ENCODE measurements around the gene ITLN2.
"Not testable (repeated sequence)": the region's sequence is repeated elsewhere in the genome, so short reads cannot be mapped to it uniquely, and the experiment has no call there.

ITLN2 gene

DNA sequence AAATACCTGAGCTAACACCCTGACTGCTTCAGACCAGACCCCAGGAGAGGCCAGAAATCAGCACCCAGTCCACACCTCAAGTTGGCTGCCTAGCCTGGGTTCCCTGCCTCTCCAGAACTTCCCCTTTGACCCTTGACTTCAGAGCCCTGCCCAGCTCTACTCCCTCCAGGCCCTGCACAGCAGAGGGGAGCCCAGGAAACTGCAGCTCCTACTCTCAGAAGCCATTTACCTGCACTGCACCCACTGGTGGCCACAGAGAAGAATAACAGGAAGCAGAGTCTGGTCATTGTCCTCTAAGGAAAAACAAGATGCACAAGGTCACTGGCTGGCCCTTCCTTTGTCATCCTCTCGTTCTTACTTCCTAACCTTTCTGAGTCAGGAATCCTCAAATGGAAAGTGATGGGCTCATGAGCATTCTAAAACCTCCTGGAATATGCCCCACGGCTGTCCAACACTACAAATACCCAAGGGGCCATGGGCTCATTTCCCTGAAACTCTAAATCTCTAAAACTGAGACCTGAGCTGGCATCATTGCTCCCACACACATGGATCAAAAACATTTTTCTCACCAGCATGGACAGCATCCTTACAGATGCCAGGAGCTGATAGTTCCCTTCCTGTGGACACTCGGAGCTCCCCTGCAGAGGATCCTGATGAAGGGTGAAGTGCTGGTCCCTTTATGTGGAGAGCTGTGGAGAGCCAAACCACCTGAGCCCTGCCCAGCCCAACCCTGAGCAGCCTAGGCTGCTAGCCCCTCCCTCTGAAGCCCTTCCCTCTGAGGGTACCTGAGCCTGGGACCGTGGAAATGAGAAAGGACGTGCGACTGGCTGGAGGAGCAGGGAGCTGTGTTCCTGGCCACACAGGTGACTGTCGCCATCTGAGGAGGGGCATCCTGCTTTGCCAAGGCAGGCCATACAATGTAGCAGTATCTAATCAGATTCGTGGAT is at the start of gene ITLN2:
TSS of gene ITLN2 (minus strand) at position 652 of the 947 bp plus-strand sequence. CDS start at position 584, 68 bp downstream.
- DNase-seq (ENCODE audit: low read depth), result no peak

DNA sequence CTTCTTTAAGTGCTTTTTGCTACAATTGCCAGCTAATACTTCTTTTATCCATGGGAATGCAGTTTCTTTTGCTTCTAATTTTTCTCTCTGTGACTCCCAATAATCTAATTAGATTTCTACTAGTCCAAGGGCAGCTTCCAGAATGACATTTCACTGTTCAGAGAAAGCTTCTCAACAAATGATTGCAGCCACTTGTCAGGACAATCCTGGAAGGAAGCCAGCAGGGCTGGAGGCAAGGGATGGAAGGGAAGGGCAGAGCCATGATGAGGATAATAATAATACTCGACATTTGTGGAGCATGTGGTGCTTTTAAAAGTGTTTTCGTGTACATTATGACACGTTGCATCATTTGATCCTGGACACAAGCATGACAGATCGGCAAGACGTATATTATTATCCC is 46.9 kb upstream of the ITLN2 start:
- no peak for DNase-seq (ENCODE audit: low read depth)

DNA sequence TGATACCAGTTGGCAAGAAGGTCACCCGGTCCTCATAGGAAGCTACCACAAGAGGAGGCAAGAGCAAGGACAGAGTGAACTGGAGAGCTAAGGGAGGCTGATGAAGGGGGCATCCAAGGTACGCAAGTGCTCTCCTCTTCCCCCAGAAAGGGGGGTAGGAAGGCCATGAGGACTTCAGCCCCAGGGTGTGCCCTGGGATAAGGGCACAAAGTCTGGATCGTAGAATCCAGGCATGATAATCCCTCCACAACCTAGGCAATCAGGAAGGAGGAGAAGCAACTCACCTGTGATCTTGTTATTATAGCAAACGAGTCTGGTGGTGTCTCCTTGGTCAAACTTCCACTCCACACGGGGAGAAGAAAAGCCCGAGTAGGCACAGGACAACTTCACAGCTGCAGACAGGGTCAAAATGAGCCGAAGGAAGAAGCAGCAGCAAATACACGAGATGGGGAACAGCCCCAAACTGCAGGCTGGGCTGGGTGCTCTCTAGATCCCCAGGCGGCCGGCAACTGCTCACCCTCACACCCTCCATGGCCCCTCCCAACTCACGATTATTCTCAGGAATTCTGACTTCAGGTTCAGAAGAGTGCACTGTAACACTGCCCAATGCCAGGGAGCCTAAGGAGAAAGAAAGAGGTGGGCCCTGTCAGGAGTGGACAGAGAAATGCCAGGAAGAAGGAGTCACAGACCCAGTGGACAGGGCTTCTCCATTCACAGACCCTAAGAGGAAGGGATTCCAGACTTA is 46.3 kb upstream of the ITLN2 start:
- DNase-seq (ENCODE audit: low read depth), result no peak

DNA sequence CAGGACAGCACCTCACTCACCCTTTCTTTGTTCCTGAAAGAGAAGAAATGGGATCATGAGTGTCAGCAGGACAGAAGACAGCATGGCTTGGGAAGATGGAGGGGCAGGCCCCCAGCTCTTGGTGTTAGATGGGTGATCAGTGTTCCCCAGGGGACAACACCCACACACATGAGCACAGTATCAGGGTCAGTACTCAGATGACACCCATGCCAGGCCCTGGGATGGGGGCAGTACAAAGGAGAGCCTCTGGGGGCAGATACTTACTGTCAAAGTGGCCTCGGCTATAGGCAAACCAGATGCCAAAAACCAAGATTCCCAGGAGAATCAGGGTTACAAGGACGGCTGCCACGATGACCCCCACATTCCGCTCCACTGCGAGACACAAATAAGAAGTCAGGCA is 44.8 kb upstream of the ITLN2 start:
- no peak for DNase-seq (ENCODE audit: low read depth)

DNA sequence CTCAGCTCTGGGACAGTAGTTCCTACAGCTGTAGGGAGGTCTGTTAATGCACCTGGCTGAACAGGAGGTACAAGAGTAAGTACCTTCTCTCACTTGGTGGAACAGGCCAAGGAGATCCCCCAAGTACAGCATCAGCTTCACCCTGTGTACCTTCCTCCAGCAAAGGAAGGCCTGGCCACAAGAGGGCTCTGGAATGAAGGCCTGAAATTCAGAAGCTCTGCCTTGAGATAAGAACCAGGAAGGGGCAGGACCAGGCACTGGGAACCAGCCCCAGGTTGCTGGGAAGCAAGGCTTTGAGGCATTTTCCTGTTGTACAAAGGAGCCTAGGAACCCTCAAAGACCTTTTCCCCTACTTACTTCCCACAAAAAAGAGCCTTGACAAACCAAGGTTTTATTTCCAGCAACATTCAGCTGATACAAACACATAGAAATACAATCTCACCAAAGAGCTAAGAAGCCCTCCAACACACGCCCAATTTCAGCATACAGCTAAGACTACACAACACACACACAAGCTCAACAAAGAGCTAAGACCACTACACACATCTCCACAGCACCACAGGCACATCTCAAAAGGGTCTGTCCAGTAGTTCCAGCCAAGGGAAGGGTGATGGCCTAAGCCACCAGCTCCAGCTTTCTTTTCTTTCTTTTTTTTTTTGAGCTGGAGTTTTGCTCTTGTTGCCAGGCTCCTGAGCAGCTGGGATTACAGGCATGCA is 42.9 kb upstream of the ITLN2 start:
- peak; percentile 37 for DNase-seq (ENCODE audit: low read depth)

DNA sequence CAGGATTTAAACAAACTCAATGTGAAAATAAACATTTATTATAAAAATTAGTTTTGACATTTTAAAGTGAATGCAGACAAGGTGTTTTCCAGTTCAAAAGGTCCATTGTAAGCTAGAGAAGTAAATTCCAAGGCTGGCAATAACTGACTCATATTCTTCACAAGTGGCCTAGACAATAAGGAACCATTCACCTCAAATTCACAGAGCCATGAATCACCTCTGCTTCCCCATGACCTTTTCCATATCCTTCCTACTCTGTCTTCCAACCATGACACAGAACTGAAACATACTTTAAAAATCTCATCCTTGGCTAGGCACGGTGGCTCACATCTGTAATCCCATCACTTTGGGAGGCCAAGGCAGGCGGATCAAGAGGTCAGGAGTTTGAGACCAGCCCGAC is 41.6 kb upstream of the ITLN2 start:
- no peak for DNase-seq (ENCODE audit: low read depth)

DNA sequence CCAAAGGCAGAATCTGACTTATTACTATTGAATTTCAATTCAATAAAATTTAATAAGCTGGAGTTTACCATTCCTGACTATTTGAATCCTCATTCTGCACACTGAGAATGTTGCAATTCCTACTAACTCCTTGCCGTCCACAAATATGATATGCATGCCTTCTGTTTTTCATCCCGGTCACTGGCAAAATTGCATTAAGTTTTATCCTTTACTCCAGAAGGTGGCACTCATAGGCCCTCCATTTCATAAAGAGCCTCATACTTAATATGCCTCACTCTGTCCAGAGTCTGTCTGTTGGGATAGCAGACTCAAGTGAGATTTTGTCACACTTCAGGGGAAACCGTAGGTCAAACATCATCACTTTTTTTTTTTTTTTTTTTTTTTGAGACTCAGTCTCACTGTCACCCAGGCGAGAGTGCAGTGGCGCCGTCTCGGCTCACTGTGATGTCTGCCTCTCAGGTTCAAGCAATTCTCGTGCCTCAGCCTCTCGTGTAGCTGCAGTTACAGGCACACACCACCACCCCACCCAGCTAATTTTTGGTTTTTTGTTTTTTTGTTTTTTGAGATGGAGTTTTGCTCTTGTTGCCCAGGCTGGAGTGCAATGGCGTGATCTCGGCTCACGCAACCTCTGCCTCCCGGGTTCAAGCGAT is 39.1 kb upstream of the ITLN2 start:
- DNase-seq (ENCODE audit: low read depth), result peak; percentile 51

DNA sequence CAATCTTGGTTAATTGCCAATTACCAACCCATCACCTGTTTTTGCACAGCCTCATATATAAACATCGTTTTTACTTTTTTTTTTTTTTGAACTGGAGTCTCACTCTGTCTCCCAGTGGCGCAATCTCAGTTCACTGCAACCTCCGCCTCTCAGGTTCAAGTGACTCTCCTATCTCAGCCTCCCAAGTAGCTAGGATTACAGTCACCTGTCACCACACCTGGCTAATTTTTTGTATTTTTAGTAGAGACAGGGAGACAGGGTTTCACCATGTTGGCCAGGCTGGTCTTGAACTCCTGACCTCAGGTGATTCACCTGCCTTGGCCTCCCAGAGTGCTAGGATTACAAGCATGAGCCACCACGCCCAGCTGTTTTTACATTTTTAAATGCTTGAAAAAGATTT is 37.4 kb upstream of the ITLN2 start:
- DNase-seq (ENCODE audit: low read depth), result not testable (repeated sequence)

DNA sequence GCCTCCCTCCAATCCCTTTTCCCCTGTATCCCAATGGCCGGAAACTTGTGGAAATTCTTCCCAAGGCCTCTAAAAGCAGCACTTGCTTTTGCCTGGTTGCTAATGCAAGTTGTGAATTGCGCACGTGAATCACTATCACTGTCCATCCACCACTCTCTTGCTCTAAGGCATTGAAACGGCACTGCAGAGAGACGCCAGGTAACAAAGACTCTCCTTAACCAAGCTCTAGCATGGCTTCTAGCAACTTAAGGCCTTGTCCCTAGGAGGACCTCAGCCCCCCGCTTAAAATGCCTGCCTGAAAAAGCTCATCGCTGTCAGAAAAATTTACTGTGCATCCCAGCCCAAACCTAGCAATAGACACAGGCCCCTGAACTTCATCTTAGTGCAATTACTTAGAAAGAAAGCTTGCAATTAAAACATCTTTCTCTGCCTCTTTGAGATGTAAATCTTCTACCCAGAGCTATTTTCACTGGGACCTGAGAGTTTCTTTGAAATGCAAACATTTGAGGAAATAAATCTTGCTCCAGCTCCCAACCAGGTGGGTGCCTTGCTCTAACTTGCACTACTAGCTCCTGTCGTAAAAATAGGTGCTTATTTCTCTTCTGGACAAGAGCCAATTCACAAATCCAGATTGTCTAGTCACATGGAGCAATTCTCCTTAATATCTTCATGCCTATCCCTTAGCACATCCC is 32.9 kb upstream of the ITLN2 start:
- DNase-seq (ENCODE audit: low read depth), result no peak

DNA sequence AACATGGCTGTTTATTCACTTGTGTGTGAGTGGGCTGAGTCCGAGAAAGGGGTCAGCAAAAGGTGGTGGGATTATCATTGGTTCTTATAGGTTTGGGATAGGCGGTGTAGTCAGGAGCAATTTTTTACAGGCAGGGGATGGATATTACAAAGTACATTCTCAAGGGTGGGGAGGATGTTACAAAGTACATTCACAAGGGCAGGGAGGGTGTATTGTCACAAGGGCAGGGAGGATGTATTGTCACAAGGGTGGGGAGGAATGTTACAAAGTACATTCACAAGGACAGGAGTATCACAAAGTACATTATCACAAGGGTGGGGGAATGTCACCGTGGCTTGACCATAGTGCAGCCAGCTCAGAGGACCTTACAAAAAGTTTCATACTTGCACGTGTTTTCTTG is 31.1 kb upstream of the ITLN2 start:
- no peak for DNase-seq (ENCODE audit: low read depth)

DNA sequence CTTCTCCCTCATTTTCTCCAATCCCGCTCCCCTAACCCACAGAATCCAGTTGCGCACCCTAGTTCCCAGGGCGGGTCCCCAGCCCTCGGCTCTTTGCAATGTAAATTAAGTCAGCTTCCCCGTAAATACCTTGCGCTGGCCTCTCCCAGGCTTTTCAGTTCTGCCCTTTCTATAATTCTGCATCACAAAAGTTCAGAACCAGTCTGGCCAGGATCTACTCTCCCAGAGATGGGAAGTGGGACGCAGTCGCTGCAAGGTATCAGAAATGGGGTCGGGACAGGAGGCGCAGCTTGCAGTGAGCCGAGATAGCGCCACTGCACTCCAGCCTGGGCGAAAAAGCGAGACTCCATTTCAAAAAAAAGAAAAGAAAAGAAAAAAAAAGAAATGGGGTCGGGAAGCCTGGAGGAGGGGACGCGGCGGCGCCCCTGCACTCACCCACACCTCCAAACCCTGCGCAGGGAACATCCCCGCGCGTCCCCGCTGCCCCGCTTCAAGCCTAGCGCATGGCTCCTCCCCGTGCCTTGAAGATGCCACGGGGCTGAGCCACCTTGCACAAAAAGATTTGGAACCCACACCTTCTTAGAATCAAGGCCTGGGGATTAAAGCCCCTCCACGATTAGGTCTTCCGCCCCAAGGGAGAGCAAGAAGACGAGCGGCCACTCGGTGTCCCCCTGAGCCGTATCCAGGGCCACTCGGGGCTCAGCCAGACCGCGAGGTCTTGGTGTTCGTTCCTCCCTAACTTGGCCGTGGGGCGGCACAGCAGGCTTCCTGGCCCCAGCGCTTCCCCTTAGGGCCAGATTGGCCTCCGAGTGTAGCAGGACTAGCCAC is 27.2 kb upstream of the ITLN2 start:
- DNase-seq (ENCODE audit: low read depth), result no peak

DNA sequence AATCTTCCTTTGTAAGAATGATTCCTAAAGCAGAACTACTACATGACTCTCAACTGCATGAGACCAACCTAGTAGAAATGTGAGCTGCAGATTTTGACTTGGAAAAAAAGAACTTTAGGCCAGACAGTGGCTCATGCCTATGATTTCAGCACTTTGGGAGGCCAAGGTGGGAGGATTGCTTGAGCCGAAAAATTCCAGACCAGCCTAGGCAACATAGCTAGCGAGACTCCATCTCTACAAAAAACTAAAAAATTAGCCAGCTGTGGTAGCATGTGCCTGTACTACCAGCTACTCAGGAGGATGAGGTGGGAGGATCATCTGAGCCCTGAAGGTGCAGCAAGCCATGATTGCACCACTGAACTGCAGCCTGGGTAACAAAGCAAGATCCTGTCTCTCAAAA is 24.7 kb upstream of the ITLN2 start:
- DNase-seq (ENCODE audit: low read depth), result no peak

DNA sequence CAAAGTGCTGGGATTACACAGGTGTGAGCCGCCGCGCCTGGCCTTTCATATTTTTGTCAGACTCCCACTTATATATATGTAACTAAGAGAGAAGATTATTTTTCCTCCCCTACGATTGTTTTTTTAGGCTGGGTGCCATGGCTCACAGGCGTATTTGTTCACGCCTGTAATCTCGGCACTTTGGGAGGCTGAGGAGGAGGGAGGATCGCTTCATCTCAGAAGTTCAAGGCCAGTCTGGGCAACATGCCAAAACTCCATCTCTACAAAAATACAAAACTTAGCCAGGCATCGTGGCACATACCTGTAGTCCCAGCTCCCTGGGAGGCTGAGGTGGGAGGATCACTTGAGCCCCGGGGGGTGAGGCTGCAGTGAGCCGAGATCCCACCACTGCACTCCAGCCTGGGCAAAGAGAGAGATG is 23.9 kb upstream of the ITLN2 start:
- no peak for DNase-seq (ENCODE audit: low read depth)

DNA sequence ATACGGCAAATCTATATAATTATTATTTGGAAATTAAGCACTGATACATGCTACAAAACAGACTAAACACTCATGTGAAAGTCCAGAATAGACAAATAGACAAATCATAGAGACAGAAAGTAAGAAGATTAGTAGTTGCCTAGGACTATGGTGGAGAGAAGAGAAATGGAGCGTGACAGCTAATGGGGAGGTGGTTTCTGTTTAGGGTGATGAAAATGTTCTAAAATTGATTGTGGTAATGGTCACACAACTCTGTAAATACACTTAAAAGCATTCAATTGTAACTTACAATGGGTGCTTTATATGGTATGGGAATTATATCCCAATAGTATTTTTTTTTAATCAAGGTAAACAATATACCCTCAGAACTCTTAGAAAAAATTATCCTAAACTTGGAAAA is 20.4 kb upstream of the ITLN2 start:
- no peak for DNase-seq (ENCODE audit: low read depth)

DNA sequence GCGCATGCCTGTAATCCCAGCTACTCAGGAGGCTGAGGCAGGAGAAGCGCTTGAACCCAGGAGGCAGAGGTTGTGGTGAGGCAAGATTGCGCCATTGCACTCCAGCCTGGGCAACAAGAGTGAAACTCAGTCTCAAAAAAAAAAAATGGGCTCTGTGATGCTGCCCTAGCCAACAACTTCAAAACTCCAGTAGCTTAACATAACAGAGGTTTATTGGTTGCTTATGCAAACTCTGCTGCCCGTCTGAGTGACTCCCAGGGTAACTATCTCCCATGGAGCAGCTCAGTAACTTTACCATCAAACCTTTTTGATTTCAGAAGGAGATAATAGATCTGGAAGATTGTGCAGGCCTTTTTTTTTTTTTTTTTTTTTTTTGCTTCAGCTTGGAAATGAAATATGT is 18.9 kb upstream of the ITLN2 start:
- DNase-seq (ENCODE audit: low read depth), result no peak

DNA sequence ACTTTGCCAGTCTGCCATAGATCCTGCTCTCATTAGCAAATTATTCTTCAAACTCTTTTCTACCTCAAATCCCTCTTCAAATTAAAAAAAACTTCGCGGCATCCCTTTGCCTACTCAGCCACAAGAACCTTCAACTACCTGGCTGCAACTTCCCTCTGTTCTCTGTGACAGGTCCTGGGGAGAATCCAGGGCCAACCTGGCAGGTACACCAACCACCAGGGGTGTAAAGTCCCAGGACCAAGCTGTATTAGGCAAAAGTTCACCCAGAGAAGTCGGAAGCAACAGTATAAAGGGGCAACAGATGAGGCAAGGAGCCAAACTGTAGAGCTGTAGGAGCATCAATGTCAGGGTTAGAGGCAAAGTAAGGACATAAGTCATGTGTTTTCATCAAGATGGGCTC is 18.3 kb upstream of the ITLN2 start:
- DNase-seq (ENCODE audit: low read depth), result no peak

DNA sequence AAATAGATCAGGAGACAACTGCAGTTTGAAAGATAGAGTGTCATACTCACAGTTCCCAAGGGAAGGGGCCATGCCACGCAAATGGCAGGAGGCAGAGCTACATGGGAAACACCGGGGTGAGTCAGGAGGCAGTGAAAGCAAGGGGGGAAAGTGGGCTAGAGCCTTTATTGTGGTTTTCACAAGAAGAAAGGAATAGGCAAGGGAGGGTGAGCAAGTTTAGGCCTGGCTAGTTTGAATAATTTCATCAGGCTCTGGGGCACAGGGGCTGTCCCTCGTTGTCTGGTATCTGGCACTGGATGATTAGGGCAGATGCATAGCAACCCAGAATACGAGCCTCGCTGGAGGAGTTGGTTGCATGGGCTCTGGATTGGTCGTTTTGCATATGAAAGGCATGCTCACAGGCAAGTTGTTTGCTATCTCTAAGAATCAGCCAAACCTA is 17.0 kb upstream of the ITLN2 start:
- DNase-seq (ENCODE audit: low read depth), result no peak

DNA sequence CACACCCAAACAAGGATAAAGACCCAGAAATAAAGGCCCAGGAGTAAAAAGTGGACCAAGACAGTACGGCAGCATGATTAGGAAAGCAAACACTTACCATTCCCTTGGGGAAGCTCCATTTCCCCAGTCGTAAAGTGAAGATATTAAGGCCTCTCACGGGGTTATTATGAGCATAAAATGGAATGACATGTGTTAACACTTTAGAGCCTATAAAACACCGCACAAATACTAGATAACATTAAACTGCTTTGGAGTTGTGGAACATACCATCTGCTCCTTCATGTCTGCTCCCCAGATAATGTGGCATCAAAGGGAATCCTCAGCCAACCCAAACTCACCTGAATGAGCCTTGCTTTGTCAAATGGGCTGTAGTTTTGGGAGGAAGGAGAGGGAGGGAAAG is 8.9 kb upstream of the ITLN2 start:
- DNase-seq (ENCODE audit: low read depth), result no peak

DNA sequence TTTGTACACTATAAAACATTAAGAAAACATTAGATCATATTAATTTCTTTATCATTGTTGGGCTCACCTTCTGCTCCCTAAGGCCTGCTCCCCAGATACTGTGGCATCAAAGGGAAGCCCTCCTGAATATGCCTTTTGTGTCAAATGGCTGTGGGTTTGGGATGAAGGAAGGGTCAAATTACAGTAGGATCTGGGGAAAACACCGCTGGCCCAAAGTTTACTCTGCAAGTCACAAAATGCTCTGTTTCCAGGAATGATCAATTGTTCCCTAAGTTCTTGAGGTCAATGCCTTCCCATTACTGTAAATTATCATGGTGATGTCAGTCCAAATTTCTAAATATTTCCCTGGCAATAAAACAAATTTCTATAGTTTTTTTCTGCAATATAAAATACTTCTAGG is 6.8 kb upstream of the ITLN2 start:
- no peak for DNase-seq (ENCODE audit: low read depth)

DNA sequence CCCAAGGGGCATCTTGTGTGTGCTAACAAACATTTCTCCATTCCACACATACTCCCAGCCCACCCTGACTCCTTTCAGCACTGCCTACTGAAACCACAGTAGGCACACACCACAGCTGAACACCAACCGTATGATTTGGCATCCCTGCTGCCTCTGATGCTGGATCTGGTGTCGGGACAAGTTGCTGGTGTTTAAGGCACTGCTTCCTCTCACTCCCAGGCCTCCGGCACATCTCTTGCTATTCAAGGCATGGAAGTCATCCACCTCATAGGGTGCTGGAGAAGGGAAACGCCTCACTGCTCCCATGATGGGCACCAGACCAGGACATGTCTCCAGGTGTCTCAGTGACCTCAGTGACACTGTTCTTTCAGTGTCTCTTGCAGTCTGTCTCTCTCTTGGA is 2.4 kb upstream of the ITLN2 start:
- DNase-seq (ENCODE audit: low read depth), result no peak

DNA sequence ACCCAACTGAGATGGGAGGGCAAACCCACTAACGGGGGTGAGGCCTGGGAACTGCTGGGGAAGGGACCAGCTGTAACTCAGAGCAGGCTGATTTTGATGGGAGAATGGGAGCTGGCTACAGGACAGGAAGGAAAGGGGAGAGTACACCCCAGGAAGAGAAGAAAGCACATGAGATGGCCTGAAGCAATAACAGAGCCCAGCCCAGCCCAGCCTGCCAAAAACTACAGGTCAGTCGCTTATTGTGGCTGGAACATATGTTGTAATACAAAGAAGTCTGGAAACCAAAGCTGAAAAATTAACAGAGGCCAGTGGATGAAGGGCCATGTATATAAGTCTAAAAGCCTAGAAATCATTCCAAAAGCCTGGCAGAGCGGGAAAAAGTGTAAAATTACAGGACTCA is 1.6 kb downstream of the ITLN2 start:
- DNase-seq (ENCODE audit: low read depth), result no peak
